PC-9 (cell line): ENCODE measurements around the gene KCNJ6.

ENCODE experiments used
- EZH2 ChIP-seq: fragments of 200-600 bp; sonication (generic); IDR thresholded peaks from 2 replicates; pipeline ENCODE4 v1.8.0; 2017; ENCODE audit warnings: antibody characterized with exemption, low read depth
- TF ChIP-seq, protein P1 (sequence below): fragments of 200-600 bp; sonication (generic); conservative IDR thresholded peaks from 2 replicates; pipeline ENCODE4 v1.6.1; 2017; ENCODE audit warnings: mixed run types, antibody characterized with exemption, mild to moderate bottlenecking, moderate library complexity

DNA sequence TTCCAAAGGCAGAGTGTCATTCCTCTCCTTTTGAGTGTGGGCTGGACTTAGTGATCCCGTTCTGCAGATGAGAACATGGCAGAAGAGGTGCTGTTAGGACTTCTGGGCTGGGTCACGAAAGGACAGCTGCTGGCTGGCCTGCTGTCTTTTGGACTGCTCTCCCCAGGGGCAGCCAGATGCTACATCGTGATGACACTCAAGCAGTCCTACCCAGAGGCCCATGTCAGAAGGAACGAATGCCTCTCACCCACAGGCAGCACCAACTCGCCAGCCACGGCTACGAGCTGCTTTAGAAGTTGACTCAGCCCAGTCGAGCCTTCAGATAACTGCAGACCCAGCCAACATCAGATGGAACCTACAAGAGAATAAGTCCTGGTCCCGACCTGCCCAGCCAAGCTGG, 156.5 kb downstream of the KCNJ6 start:
- TF ChIP-seq, protein P1, sequence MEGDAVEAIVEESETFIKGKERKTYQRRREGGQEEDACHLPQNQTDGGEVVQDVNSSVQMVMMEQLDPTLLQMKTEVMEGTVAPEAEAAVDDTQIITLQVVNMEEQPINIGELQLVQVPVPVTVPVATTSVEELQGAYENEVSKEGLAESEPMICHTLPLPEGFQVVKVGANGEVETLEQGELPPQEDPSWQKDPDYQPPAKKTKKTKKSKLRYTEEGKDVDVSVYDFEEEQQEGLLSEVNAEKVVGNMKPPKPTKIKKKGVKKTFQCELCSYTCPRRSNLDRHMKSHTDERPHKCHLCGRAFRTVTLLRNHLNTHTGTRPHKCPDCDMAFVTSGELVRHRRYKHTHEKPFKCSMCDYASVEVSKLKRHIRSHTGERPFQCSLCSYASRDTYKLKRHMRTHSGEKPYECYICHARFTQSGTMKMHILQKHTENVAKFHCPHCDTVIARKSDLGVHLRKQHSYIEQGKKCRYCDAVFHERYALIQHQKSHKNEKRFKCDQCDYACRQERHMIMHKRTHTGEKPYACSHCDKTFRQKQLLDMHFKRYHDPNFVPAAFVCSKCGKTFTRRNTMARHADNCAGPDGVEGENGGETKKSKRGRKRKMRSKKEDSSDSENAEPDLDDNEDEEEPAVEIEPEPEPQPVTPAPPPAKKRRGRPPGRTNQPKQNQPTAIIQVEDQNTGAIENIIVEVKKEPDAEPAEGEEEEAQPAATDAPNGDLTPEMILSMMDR, result no peak
- TF ChIP-seq EZH2, result no peak
